ENCODE results near the gene CYRIA.
A peak's percentile ranks its signal among the peaks of the same experiment; 100 is the strongest.

CYRIA gene

DNA sequence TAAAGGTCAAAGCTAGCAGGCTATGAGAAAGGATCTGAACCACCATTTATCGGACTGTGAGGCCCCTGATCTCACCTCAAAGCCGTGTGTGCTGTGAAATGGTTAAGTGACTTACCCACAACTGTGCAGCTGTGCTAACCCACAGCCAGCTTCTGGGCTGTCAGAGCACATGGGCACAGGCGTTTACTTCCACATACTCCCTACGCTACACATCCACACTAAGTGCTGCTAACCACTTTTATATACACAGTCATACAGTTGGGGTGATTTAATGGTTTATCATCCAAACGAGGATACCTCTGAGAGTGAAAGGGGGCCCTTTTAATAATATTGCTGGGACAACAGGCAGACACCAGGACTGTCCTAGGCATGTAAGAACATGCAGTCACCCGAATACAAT, 37.3 kb downstream of the CYRIA start:
- peak overlapping the region; percentile 88 to 99 (median 95) for H3K4me2 ChIP-seq
- H3K27me3 ChIP-seq: no peaks in the 10 kb centered on the region
- H3K36me3 ChIP-seq: peaks cover 0 to 7% (median 0%) of the 10 kb centered on the region in 11 experiments; a peak in 2 of 22 replicates
- H3K9me3 ChIP-seq (replicated peaks in 1 of 11): no peaks in the 10 kb centered on the region
- peak overlapping the region; percentile 5 to 94 (median 72); a peak in 18 of 22 replicates for H3K9ac ChIP-seq
- no peak for TF ChIP-seq Cebpa-rat (IDR thresholded peaks at IDR 0.05)
- peak overlapping the region; percentile 48 to 99 (median 97); a peak in 21 of 22 replicates for H3K27ac ChIP-seq
- peaks cover 97 to 100% (median 98%) of the 10 kb centered on the region in 10 experiments for H3K4me1 ChIP-seq
- no peak overlapping the region for H3K4me3 ChIP-seq
- peaks cover 0 to 34% (median 0%) of the 10 kb centered on the region in 11 experiments; a peak in 4 of 22 replicates for H4K20me1 ChIP-seq

DNA sequence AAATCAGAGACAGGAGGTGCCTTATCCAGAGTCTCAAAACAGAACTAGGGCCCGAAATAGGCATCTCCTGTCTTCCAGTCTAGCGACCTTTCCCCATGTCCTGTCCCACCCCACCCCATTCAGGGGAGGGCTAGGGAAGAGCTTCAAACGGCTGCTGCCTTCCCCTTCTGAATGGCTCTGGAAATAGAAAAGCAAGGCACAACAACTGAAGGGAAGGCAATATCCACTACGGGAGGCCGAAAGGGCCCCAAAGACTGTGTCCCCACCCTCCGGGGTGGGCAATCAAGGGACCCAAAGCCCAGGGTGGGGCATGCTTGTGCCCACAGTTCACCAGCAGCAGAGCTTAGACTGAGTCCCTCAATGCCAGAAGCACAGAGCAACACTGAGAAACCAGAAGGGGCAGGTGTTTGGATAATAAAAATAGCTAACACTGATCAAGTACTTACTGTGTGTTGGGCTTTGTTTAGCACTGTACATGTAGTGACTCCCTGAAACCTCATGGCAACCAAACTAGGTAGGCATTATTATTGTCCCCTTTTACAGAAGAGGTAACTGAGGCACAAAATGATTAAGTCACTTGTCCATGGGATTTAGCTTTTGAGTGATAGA, 38.5 kb downstream of the CYRIA start:
- peak overlapping the region; percentile 88 to 99 (median 97) for H3K27ac ChIP-seq
- H3K9ac ChIP-seq: peak overlapping the region; percentile 78 to 94 (median 89)
- peaks cover 97 to 100% (median 98%) of the 10 kb centered on the region in 10 experiments for H3K4me1 ChIP-seq
- H3K9me3 ChIP-seq (replicated peaks in 1 of 11): no peaks in the 10 kb centered on the region
- H3K27me3 ChIP-seq: no peaks in the 10 kb centered on the region
- TF ChIP-seq Cebpa-rat (IDR thresholded peaks at IDR 0.05): no peak
- H3K4me3 ChIP-seq: peak overlapping the region in 6 of 10 experiments; percentile 4 to 56 (median 31); a peak in 5 of 20 replicates
- peaks cover 0 to 7% (median under 1%) of the 10 kb centered on the region in 11 experiments; a peak in 4 of 22 replicates for H3K36me3 ChIP-seq
- peaks cover 0 to 22% (median 0%) of the 10 kb centered on the region in 11 experiments; a peak in 2 of 22 replicates for H4K20me1 ChIP-seq
- H3K4me2 ChIP-seq: peak overlapping the region; percentile 88 to 99 (median 95)

DNA sequence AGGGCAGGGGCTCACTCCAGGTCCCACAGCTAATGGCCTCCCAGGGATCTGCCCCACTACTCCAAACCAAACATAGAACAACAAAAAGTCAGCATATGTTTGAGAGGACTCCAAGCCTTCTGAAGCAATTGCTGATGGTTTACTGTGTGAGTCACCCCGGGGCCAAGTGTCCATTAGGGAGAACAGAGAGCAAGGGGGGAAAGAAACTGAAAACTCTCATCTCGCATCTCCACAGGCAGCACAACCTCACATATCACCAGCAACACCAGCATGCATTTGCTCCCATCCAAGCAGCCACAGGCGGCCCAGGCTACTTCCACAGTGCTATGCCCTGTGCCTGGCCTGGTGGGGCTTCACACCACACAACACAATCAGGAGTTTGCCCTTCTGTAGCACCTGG, 39.1 kb downstream of the CYRIA start:
- Histone ChIP-seq H3K9me3 (replicated peaks in 1 of 11) (no peaks in the 10 kb centered on the region), H3K27ac (peak overlapping the region; percentile 88 to 99 (median 97)), H3K27me3 (no peaks in the 10 kb centered on the region), H4K20me1 (peaks cover 0 to 15% (median 0%) of the 10 kb centered on the region in 11 experiments; a peak in 2 of 22 replicates), H3K4me3 (peak overlapping the region in 8 of 10 experiments; percentile 6 to 62 (median 56); a peak in 14 of 20 replicates), H3K4me2 (peak overlapping the region; percentile 88 to 99 (median 95)), H3K36me3 (peaks cover 0 to 7% (median 5%) of the 10 kb centered on the region in 11 experiments; a peak in 12 of 22 replicates), H3K9ac (peak overlapping the region; percentile 78 to 94 (median 89)), H3K4me1 (peaks cover 97 to 100% (median 98%) of the 10 kb centered on the region in 10 experiments)
- 0 out of 22 replicates have a peak, but pooled peaks of 1 of the 11 experiments have one; percentile 8 for TF ChIP-seq Cebpa-rat (IDR thresholded peaks at IDR 0.05)

DNA sequence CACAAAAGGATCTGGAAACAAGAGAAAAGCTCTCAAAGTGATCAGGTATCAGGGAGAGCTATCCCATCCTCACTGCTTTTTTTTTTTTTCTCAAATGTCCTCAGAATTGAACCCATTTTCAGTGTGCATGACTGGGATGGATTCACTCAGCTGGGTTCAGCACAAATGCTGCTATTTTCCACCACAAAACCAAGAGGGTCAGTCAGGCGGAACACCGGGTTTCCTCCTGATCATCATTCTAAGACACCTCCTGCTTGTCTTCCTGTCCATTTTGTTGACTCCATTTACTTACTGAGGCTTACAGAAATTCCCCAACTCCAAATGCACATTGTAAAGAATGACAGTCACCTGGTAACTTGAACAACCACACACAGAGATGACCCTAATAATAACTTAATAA, 39.9 kb downstream of the CYRIA start:
- peak overlapping the region; percentile 88 to 99 (median 95) for H3K4me2 ChIP-seq

DNA sequence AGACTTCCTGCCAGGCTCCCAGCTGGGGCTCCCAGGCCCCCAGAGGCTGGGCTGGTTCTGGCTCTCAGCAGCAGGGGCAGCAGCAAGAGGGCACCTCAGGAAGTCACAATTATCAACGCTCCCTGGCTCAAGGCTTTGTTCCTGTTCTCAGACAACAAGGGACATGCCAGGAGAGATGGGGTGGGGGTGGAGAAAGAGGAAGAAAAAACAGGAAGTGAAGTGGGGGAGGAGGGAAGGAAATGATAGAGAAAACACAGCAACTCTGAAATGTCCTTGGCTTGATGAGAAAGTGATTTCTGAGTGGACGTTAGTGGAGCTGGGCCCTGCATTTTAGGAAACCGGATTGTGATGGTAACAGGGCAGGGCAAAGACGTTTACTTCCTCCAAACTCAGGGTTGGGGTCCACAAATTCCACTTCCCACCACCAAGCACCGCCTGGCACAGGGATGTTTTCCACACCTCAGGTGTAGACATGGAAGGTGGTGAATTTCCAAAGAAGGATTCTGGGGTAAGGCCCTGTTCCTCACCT, 40.4 kb downstream of the CYRIA start:
- peaks cover 0 to 6% (median 0%) of the 10 kb centered on the region in 11 experiments; a peak in 2 of 22 replicates for H4K20me1 ChIP-seq
- H3K27me3 ChIP-seq: no peaks in the 10 kb centered on the region
- peak overlapping the region; percentile 78 to 94 (median 89) for H3K9ac ChIP-seq
- H3K4me1 ChIP-seq: peaks cover 97 to 100% (median 98%) of the 10 kb centered on the region in 10 experiments
- peak overlapping the region; percentile 3 to 62 (median 56); a peak in 17 of 20 replicates for H3K4me3 ChIP-seq
- TF ChIP-seq Cebpa-rat (IDR thresholded peaks at IDR 0.05): no peak
- H3K36me3 ChIP-seq: peaks cover 8 to 20% (median 16%) of the 10 kb centered on the region in 11 experiments; a peak in 18 of 22 replicates
- H3K4me2 ChIP-seq: peak overlapping the region; percentile 88 to 99 (median 95)
- peak overlapping the region; percentile 88 to 99 (median 97) for H3K27ac ChIP-seq
- no peaks in the 10 kb centered on the region for H3K9me3 ChIP-seq (replicated peaks in 1 of 11)

More for the DNA sequence above, 39.9 kb downstream of the CYRIA start:
- Histone ChIP-seq H3K27ac (peak overlapping the region; percentile 88 to 99 (median 97)), H3K9ac (peak overlapping the region; percentile 78 to 94 (median 89)), H3K4me1 (peaks cover 97 to 100% (median 98%) of the 10 kb centered on the region in 10 experiments), H3K9me3 (replicated peaks in 1 of 11) (no peaks in the 10 kb centered on the region), H3K36me3 (peaks cover 3 to 15% (median 11%) of the 10 kb centered on the region in 11 experiments; a peak in 18 of 22 replicates), H3K4me3 (peak overlapping the region; percentile 3 to 62 (median 56); a peak in 18 of 20 replicates), H4K20me1 (peaks cover 0 to 8% (median 0%) of the 10 kb centered on the region in 11 experiments; a peak in 2 of 22 replicates), H3K27me3 (no peaks in the 10 kb centered on the region)
- no peak for TF ChIP-seq Cebpa-rat (IDR thresholded peaks at IDR 0.05)

DNA sequence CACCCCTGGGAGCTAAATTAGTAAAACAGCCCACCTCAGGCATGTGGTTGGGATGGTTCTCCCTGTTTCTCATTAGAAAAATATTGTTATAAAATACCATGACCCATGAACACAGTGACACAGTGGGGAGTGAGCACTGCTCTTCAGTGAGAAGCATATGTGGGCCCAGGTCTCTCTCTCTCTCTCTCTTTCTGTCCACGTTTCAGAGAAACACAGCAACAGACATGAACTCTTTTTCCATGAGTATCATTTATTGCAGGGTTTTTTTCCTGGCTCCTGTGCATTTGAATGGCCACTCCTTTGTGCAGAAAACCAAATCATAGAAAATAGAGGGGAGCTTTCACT, 41.2 kb downstream of the CYRIA start:
- Histone ChIP-seq H3K4me1 (peaks cover 89 to 98% (median 96%) of the 10 kb centered on the region in 10 experiments), H3K27ac (peak overlapping the region; percentile 88 to 99 (median 97)), H3K4me3 (peak overlapping the region in 5 of 10 experiments; percentile 13 to 58 (median 56); a peak in 3 of 20 replicates), H3K36me3 (peaks cover 16 to 28% (median 25%) of the 10 kb centered on the region in 11 experiments; a peak in 19 of 22 replicates), H4K20me1 (no peaks in the 10 kb centered on the region), H3K4me2 (peak overlapping the region; percentile 88 to 99 (median 95)), H3K9me3 (replicated peaks in 1 of 11) (no peaks in the 10 kb centered on the region), H3K27me3 (no peaks in the 10 kb centered on the region), H3K9ac (peak overlapping the region; percentile 56 to 94 (median 89); a peak in 20 of 22 replicates)
- TF ChIP-seq Cebpa-rat (IDR thresholded peaks at IDR 0.05): no peak

DNA sequence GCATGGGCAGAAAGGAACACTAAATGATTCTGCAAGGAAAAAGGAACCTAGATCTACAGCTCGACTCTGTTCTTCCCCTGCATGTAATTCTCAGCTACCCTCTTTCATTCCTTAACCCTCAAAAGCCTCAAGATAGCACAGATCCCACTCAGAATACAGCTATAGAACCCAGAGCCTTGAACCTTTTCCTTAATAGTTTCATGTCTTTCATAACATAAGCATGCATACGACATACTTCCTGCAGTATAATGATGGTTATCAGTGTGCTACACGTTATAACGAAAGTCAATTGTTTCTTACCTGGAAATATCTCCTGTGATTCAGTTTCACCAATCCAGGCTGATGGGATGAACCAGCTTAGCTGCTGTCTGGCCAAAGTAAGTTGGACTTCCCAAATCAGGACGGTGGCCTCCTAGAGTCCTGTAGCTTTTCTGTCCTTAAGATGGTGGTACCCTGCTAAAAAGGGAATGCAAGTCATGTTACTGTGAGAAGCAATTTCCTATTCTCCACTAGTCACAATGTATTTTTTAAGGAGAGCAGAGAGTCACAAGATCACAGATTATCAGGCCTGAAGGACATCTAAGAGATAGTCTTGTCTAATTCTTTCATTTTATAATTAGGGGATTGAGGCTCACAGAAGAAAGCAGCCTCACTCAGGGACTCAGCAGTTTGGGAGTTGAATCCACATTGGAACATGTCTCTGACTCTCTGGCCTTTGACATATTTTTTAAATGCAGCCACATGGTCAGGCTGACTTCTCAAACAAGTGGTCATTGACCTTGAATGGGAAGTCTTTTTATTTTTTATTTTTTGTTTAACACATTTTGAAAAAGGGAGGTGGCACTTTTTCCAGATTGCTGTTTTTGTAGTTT, 41.8 kb downstream of the CYRIA start:
- peaks cover 85 to 98% (median 91%) of the 10 kb centered on the region in 10 experiments for H3K4me1 ChIP-seq
- peak overlapping the region in 3 of 10 experiments; percentile 27 to 56 (median 44); a peak in 3 of 20 replicates for H3K4me3 ChIP-seq
- no peaks in the 10 kb centered on the region for H4K20me1 ChIP-seq
- TF ChIP-seq Cebpa-rat (IDR thresholded peaks at IDR 0.05): no peak
- H3K9me3 ChIP-seq (replicated peaks in 1 of 11): no peaks in the 10 kb centered on the region
- peak overlapping the region; percentile 88 to 99 (median 97) for H3K27ac ChIP-seq
- peak overlapping the region; percentile 56 to 94 (median 89); a peak in 19 of 22 replicates for H3K9ac ChIP-seq
- no peaks in the 10 kb centered on the region for H3K27me3 ChIP-seq
- peak overlapping the region; percentile 88 to 99 (median 95) for H3K4me2 ChIP-seq
- H3K36me3 ChIP-seq: peaks cover 20 to 34% (median 31%) of the 10 kb centered on the region in 11 experiments; a peak in 21 of 22 replicates

DNA sequence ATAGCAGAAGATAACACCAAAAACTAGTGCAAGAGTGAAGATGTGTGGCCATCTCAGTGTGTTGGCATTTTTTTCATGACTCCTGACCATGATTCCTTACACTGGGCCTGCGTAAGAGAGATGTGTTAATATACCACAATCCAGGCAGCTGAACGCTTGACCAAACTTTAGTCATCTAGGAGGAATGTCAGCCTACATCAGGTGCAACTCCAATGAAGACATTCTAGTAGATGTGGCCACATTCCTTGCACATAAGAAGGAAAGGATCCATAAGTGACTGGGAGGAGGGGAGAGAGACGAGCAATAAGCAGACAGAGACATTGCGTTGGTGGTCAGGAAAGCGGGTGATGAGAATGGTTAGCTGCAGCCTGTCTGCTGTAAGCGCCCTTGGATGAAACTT, 42.6 kb downstream of the CYRIA start:
- peak in 4 of 11 experiments; percentile 36 to 52 (median 42); a peak in 4 of 22 replicates for TF ChIP-seq Cebpa-rat (IDR thresholded peaks at IDR 0.05)
- Histone ChIP-seq H3K27me3 (no peaks in the 10 kb centered on the region), H3K9ac (peak overlapping the region in 10 of 11 experiments; percentile 50 to 94 (median 88); a peak in 21 of 22 replicates), H3K27ac (peak overlapping the region; percentile 88 to 99 (median 97); a peak in 21 of 22 replicates), H4K20me1 (no peaks in the 10 kb centered on the region), H3K9me3 (replicated peaks in 1 of 11) (no peaks in the 10 kb centered on the region), H3K4me1 (peaks cover 81 to 98% (median 89%) of the 10 kb centered on the region in 10 experiments), H3K36me3 (peaks cover 26 to 41% (median 36%) of the 10 kb centered on the region in 11 experiments; a peak in 21 of 22 replicates), H3K4me2 (peak overlapping the region; percentile 88 to 99 (median 95)), H3K4me3 (peak overlapping the region in 3 of 10 experiments; percentile 5 to 27 (median 8); a peak in 5 of 20 replicates)

All from BLaER1 treated with 17β-estradiol and CSF1 and Interleukin-3, amounts not matched to agents 10 nM and 100 nM (cell line).